Body of pancreas (tissue), 4 donors: Measurements from ENCODE around the gene MST1.

Experiments
- POLR2A ChIP-seq, 3 donors: fragments of 450-650 bp; IDR thresholded peaks; one replicate each; pipeline ENCODE4 v1.6.1; 2016; ENCODE audit warnings: antibody characterized with exemption in 3 of 3, mild to moderate bottlenecking in 2 of 3
- TF ChIP-seq, protein P1 (sequence below), 7 experiments: fragments of 450-650 bp in 4 of 7; fragments of 200-600 bp in 3 of 7; sonication (generic) in 3 of 7; IDR thresholded peaks; one replicate each; pipeline ENCODE4 v1.5.1; 2016 to 2019; ENCODE audit warnings: antibody characterized with exemption in 7 of 7

DNA sequence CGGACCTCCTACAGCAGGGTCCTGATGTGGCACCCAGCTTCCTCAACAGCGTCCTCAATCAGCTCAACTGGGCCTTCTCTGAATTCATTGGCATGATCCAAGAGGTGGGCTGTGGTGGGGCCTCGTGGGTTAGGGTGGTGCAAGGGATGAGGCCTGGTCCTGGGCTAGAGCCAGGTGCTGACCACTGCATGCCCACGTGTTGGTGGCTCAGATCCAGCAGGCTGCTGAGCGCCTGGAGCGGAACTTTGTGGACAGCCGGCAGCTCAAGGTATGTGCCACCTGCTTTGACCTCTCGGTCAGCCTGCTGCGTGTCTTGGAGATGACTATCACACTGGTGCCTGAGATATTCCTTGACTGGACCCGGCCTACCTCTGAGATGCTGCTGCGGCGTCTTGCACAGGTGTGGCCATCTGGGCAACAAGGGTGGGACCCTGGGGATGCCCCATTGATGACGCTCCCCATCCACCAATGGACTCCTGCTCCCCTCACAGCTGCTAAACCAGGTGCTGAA is 26.4 kb upstream of the MST1 start:
- TF ChIP-seq, protein P1, sequence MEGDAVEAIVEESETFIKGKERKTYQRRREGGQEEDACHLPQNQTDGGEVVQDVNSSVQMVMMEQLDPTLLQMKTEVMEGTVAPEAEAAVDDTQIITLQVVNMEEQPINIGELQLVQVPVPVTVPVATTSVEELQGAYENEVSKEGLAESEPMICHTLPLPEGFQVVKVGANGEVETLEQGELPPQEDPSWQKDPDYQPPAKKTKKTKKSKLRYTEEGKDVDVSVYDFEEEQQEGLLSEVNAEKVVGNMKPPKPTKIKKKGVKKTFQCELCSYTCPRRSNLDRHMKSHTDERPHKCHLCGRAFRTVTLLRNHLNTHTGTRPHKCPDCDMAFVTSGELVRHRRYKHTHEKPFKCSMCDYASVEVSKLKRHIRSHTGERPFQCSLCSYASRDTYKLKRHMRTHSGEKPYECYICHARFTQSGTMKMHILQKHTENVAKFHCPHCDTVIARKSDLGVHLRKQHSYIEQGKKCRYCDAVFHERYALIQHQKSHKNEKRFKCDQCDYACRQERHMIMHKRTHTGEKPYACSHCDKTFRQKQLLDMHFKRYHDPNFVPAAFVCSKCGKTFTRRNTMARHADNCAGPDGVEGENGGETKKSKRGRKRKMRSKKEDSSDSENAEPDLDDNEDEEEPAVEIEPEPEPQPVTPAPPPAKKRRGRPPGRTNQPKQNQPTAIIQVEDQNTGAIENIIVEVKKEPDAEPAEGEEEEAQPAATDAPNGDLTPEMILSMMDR (IDR thresholded peaks at IDR 0.05): no peak
- TF ChIP-seq POLR2A (IDR thresholded peaks at IDR 0.05): no peak
